ENCODE data around the gene UCN. TPM values are rescaled to one million over a fixed set of nuclear protein-coding genes. Genes with fewer than 3 reads are reported as not detected.

UCN gene, protein sequence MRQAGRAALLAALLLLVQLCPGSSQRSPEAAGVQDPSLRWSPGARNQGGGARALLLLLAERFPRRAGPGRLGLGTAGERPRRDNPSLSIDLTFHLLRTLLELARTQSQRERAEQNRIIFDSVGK
- total RNA-seq: 0.49 and 1.7 TPM in 2 replicates

DNA sequence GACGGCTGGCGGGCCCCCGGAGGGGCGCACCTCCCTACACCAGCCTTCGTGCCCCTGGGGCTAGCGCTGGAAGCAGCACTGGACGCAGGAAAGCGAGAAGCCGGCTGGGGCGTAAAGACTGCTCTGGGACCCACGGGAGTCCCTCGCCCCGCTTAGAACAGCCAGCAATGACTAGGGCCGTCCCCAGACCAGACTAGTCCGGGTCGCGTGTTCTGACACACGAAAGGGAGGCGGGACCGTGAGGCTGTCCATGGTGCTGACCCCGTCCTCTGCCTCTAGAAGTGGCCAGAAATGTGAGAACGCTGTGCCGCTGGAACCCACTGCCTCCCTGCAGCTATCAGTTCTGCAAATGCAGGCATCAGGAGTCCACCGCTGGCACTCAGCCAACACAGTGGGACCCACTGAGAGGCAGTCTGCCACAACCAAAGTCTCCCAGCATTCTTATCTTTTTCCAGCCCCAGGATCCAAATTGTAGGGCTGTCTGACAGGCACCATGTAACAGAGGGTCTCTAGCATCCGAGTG lies at the start of gene UCN:
UCN (minus strand) TSS at position 87 of the 523 bp plus-strand sequence. CDS start 550 bp downstream, outside the sequence.

DNA sequence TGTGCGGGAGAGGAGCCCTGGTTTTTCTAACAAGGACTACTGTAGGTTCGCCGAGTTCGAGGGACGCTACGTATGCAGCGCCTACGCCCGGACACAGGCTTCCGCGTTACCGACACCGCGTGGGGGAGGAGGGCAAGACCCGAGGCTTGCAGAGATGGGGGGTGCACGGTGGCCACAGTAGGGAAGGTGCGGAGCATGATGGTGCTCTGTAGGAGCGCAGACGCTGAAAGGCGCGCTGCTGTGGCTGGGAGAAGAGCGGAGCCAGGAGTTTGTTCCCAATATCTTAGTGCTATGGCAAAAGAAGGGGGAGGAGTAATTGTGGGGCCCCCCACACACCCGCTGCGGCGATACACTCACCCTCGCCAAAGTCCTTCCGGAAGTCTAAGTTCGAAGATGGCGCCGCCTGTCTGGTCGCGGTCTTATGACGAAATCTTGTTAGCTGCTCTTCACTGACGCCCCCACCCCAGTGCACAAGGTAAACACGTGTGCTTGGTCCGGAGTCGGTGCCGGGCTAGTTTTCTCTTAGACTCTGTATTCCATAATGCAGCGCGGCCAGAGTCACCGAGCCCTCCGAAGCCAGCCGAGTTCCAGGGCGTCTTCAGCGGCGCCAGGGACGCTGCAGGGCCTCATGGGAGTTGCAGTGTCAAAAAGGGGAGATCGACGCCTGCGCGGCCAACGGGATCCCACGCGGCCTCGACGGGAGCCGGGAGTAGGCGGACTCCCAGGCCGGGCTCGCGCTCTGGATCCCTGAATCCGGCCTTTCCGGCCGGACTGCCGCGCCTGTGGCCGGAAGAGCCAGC lies 48.3 kb upstream of the UCN start, which contains the start of gene GTF3C2:
GTF3C2 (minus strand) TSS at position 383 of the 800 bp plus-strand sequence. CDS start 13,210 bp downstream, outside the sequence.

DNA sequence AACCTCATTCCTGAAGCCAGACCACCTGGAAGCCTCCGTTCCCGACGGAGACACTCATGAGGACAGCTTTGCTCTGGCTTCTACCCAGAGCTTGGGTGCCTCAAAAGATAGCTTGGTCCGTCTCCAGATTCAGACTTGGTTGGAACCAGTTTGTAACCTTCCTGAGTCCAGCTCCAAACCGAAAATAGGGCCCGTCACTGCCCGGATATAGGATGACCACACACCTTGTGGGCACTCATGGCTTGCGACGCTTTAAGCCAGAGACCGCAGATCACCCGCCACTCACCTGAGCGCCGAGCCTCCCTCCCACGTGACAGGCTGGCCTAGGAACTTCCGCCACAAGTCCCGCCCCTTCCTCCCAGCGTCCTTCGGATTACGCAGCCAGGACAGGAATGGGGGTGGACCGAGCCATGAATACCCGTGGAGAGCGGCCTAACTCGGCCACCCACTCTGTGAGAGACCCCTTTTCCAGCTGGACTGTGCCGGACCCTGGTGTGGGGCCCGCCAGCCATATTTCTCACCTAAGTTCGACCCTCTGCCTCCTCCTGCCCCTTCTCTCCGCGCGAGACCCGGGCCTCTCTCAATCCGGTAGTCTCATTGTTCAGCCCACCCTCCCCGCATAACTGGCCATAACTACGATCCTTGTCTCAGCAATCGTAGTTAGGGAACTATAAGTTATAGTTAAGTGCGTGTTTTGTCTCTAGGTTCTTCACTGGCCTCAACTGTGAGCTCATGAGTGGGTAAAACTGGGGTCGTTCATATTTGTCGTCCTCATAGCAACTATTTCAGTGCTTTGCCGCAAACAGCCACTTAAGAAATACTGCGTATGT lies 14.7 kb upstream of the UCN start, which contains the start of gene MPV17:
MPV17 (minus strand) TSS at position 332 of the 830 bp plus-strand sequence. CDS start 580 bp downstream, outside the sequence.

DNA sequence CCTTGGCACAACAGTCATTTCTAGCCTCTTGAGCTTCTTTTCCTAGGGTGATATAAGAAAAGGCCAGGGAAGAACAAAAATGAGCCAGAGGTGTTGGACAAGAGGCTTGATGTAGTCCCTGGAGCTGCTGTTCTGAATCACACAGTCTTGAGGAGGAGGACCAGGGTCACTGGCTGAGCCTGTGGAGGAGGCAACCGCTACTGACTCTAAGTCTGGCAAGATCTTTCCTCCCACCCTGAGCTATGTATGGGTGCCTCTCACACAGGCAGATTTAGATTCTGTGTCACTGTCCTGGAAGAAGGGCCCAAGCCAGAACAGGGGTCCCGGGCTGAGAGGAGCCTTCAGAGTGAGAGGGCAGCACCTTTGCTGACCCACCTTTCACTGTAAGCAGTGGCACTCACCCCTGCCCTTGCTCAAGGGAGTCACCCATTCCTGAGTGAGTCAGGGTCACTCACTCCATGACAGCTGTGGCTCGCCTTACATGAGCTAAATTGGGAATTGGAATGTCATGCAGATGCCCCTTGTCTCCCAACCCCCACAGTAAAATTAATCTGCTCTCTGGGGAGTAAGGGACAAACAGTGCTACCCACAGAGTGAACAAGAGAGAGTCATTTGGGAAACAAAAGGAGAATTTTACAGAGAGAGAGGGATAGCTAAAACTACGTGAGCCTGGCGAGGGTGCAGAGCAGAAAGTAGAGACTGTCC lies 26.2 kb downstream of the UCN start, which contains the start of gene TRIM54:
TRIM54 (plus strand) TSS at position 575 of the 705 bp plus-strand sequence. CDS start 303 bp downstream, outside the sequence.

DNA sequence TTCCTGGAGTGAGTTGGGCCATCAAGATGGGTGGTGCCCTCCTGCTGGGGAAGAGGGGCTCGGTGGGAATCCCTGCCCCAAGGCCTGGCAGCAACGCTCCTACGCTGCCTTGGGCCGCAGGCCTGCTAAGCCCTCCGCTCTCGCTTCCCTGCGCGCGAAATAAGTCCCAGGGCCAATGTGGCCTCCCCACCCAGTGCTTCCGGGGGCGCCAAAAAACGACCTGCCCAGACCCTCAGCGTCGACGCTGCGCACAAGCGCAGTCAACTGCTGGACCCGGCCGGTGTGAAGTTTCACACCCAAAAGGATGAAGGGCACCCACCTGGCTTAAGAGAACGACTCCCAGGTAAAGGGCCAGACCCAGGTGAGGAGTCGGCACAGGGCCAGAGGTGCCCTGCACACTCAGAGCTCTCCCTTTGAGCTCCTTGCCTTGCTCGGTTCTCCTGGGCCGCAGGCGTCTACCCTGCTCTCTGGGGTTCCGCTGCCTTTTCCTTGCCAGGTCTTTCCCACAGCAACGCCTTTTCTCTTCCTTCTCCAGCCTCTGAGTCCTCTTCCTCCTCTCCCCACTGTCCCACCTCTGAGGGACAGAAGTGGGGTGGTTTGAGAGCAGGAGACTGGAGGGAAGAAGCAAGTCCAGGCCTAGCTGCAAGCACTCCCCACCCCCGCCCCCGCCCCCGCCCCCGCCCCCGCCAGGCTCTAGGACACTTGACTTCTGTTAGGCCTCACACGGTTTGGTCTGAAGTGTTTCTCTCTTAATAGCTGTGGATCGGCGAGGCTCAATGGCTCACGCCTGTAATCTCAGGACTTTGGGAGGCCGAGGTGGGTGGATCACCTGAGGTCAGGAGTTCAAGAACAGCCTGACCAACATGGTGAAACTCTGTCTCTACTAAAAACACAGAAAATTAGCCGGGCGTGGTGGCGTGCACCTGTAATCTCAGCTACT lies 32.8 kb downstream of the UCN start, which contains the start of gene DNAJC5G:
DNAJC5G (plus strand) TSS at position 223 of the 940 bp plus-strand sequence. CDS start 1,296 bp downstream, outside the sequence.

DNA sequence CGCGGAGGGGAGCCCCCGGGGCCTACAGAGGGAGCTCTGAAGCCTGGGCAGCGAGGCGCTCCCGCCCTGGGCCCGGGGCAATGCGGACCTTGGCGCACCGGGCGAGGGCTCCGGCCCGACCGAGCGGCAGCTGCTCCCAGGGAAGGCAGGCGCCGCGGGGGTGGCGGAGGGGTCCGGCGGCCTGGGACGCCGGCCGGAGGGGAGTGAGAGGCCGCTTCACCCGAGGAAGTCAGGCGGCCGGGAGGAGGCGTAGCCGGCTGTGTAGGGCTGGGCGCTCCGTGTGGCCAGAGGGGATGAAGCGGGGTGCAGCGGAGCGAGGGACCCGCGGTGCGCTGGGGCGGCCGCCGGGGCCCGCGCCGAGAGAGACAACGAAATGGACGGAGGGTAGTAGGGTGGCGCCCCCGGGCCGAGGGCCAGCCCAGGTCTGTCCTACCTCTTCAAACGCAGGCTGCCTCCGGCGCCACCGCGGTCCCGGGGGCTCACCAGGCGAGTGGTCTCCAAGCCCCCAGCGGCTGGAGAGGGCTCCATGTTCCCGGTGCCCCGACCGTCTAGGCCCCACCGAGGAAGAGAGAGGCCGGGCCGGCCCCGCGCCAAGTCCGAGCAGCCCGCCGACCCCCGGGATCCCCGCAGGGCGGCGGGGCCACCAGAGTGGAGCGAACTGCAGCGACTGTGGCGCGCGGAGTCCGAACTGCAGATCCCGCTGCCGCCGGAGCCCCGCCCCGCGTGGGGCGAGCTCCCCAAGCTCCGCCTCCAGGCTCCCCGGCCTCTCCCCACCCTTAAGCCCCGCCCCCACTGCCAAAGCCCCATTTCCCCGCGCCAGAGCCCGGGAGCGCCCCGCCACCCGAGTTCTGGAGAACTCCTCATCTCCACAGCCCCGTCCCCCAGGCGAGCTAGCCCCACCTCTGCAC lies 45.6 kb downstream of the UCN start, which contains the start of gene SLC30A3:
SLC30A3 (minus strand) TSS at position 669 of the 908 bp plus-strand sequence; CDS start at position 528, 141 bp downstream.

Other genes with a start within 250 kb of the UCN start
- gene OST4, start 236.8 kb downstream of the UCN start, total RNA-seq: 257 and 386 TPM in 2 replicates
- 5.8 and 6.1 TPM in 2 replicates for gene EMILIN1, start 229.8 kb downstream of the UCN start, total RNA-seq
- 2.2 and 4.6 TPM in 2 replicates for gene KHK, start 221.7 kb downstream of the UCN start, total RNA-seq
- gene CGREF1, start 189.3 kb downstream of the UCN start, total RNA-seq: 0.70 and 3.2 TPM in 2 replicates
- not detected in 2 replicates for gene ABHD1, start 184.6 kb downstream of the UCN start, total RNA-seq
- gene PREB, start 173.8 kb downstream of the UCN start, total RNA-seq: 59.9 and 68.1 TPM in 2 replicates
- gene PRR30, start 169.0 kb downstream of the UCN start, total RNA-seq: not detected in 2 replicates
- gene TCF23, start 159.4 kb downstream of the UCN start, total RNA-seq: not detected in 2 replicates
- gene ATRAID, start 96.4 kb downstream of the UCN start, total RNA-seq: 120 and 148 TPM in 2 replicates
- gene SLC5A6, start 96.2 kb downstream of the UCN start, total RNA-seq: 29.6 and 40.1 TPM in 2 replicates
- 43.7 and 51.4 TPM in 2 replicates for gene CAD, start 91.1 kb downstream of the UCN start, total RNA-seq
- gene SLC30A3, start 45.4 kb downstream of the UCN start, total RNA-seq: not detected in 2 replicates
- gene DNAJC5G, start 33.0 kb downstream of the UCN start, total RNA-seq: not detected in 2 replicates
- not detected in 2 replicates for gene TRIM54, start 26.0 kb downstream of the UCN start, total RNA-seq
- gene MPV17, start 14.7 kb upstream of the UCN start, total RNA-seq: 73.2 and 88.3 TPM in 2 replicates
- gene GTF3C2, start 48.3 kb upstream of the UCN start, total RNA-seq: 38.6 and 48.0 TPM in 2 replicates
- gene EIF2B4, start 61.9 kb upstream of the UCN start, total RNA-seq: 35.3 and 37.6 TPM in 2 replicates
- gene SNX17, start 62.2 kb upstream of the UCN start, total RNA-seq: 86.1 and 106 TPM in 2 replicates
- gene ZNF513, start 72.3 kb upstream of the UCN start, total RNA-seq: 9.1 and 11.0 TPM in 2 replicates
- 114 and 115 TPM in 2 replicates for gene PPM1G, start 101.1 kb upstream of the UCN start, total RNA-seq
- 64.1 and 83.3 TPM in 2 replicates for gene NRBP1, start 120.2 kb upstream of the UCN start, total RNA-seq
- gene KRTCAP3, start 133.9 kb upstream of the UCN start, total RNA-seq: 44.1 and 86.7 TPM in 2 replicates
- gene IFT172, start 181.3 kb upstream of the UCN start, total RNA-seq: 8.2 and 9.2 TPM in 2 replicates
- gene FNDC4, start 186.8 kb upstream of the UCN start, total RNA-seq: 9.7 and 12.5 TPM in 2 replicates
- not detected in 2 replicates for gene GCKR, start 188.4 kb upstream of the UCN start, total RNA-seq